ENCODE measurements around the gene SMCHD1.

The SMCHD1 gene

DNA sequence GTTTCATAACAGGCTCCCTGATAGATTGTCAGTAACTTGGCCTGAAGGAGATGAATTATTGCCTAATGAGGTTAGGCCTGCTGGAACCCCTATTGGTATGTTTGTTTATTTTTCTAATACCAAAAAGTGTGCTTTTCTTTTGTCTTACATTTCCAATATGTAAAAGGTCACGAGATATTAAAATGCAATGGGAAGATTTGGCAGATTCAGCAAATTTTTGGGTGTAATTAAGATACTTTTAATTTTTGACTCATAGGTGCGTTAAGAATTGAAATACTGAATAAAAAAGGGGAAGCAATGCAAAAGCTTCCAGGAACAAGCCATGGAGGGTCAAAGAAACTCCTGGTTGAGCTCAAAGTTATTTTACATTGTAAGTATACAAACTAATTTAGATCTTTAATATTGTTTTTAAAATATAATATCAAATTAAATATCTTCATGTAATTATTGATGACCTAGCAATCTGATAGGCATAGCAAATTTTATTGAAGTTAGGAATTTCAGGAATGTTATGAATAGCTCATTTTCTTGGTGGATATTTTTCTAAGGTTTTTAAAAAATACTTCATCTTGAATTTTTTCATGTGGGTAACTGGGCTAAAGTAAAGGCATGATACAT lies 52.1 kb downstream of the SMCHD1 start:
- H3K9me3 ChIP-seq (ENCODE audit: control extremely low read depth in 1 of 5, control insufficient read depth in 4 of 5, insufficient read depth in 2 of 5, low read depth in 1 of 5, low read length in 4 of 5) = no peaks in the 10 kb centered on the region
- ChIA-PET CTCF (interaction anchor here (0.5 to 2.5 kb wide), 5 partner anchors 9 to 58 kb away, joined by 3 to 7 read pairs (median 3); no protein-coding TSS in a partner anchor), POLR2A (no interaction called here)
- no peak overlapping the region for H3K4me3 ChIP-seq (ENCODE audit: control insufficient read depth in 1 of 7, extremely low read depth in 1 of 7, insufficient read depth in 4 of 7, low read depth in 2 of 7, low read length in 6 of 7)
- H3K36me3 ChIP-seq (ENCODE audit: control insufficient read depth in 4 of 4, insufficient read depth in 4 of 4, low read length in 3 of 4) = peaks cover 19 to 85% (median 48%) of the 10 kb centered on the region in 4 experiments
- DNase-seq = no peak
- no peaks in the 10 kb centered on the region for H3K4me1 ChIP-seq (ENCODE audit: control extremely low read depth in 1 of 4, control insufficient read depth in 4 of 4, insufficient read depth in 4 of 4, low read length in 3 of 4)
- no peak overlapping the region for H3K27ac ChIP-seq (ENCODE audit: insufficient read depth in 1 of 2, low read depth in 1 of 2, low read length in 2 of 2, poor library complexity in 1 of 2, severe bottlenecking in 2 of 2)
- H3K27me3 ChIP-seq (replicated peaks in 2 of 5; ENCODE audit: control insufficient read depth in 4 of 5, insufficient read depth in 5 of 5, low read length in 4 of 5) = no peaks in the 10 kb centered on the region
- WGBS (ENCODE audit: insufficient coverage) = no CpG with 5 or more reads among the region's 2 CpGs

GRCh38 chr18:2709316-2709715 lies 53.8 kb downstream of the SMCHD1 start:
- peaks cover 20 to 84% (median 45%) of the 10 kb centered on the region in 4 experiments for H3K36me3 ChIP-seq (ENCODE audit: control insufficient read depth in 4 of 4, insufficient read depth in 4 of 4, low read length in 3 of 4)
- ChIA-PET CTCF (no interaction called here), POLR2A (no interaction called here)
- H3K4me1 ChIP-seq (ENCODE audit: control extremely low read depth in 1 of 4, control insufficient read depth in 4 of 4, insufficient read depth in 4 of 4, low read length in 3 of 4) = no peaks in the 10 kb centered on the region
- no peak overlapping the region for H3K27ac ChIP-seq (ENCODE audit: insufficient read depth in 1 of 2, low read depth in 1 of 2, low read length in 2 of 2, poor library complexity in 1 of 2, severe bottlenecking in 2 of 2)
- WGBS (ENCODE audit: insufficient coverage) = no CpG with 5 or more reads among the region's 4 CpGs
- H3K27me3 ChIP-seq (replicated peaks in 2 of 5; ENCODE audit: control insufficient read depth in 4 of 5, insufficient read depth in 5 of 5, low read length in 4 of 5) = no peaks in the 10 kb centered on the region
- DNase-seq = no peak
- no peaks in the 10 kb centered on the region for H3K9me3 ChIP-seq (ENCODE audit: control extremely low read depth in 1 of 5, control insufficient read depth in 4 of 5, insufficient read depth in 2 of 5, low read depth in 1 of 5, low read length in 4 of 5)
- H3K4me3 ChIP-seq (ENCODE audit: control insufficient read depth in 1 of 7, extremely low read depth in 1 of 7, insufficient read depth in 4 of 7, low read depth in 2 of 7, low read length in 6 of 7) = no peak overlapping the region

- Histone ChIP-seq H3K36me3 (ENCODE audit: control insufficient read depth in 4 of 4, insufficient read depth in 4 of 4, low read length in 3 of 4) (peaks cover 11 to 85% (median 49%) of the 10 kb centered on the region in 4 experiments), H3K27ac (ENCODE audit: insufficient read depth in 1 of 2, low read depth in 1 of 2, low read length in 2 of 2, poor library complexity in 1 of 2, severe bottlenecking in 2 of 2) (no peak overlapping the region), H3K27me3 (replicated peaks in 2 of 5; ENCODE audit: control insufficient read depth in 4 of 5, insufficient read depth in 5 of 5, low read length in 4 of 5) (no peaks in the 10 kb centered on the region), H3K4me3 (ENCODE audit: control insufficient read depth in 1 of 7, extremely low read depth in 1 of 7, insufficient read depth in 4 of 7, low read depth in 2 of 7, low read length in 6 of 7) (no peak overlapping the region), H3K4me1 (ENCODE audit: control extremely low read depth in 1 of 4, control insufficient read depth in 4 of 4, insufficient read depth in 4 of 4, low read length in 3 of 4) (no peaks in the 10 kb centered on the region), H3K9me3 (ENCODE audit: control extremely low read depth in 1 of 5, control insufficient read depth in 4 of 5, insufficient read depth in 2 of 5, low read depth in 1 of 5, low read length in 4 of 5) (no peaks in the 10 kb centered on the region)
- no peak for DNase-seq
- ChIA-PET POLR2A (interaction anchor here (1.0 to 1.5 kb wide), 2 partner anchors 9 to 58 kb away, joined by 3 read pairs; partner anchors contain the start of gene SMCHD1), CTCF (no interaction called here)
These were observed 58.6 kb downstream of the SMCHD1 start for GRCh38 chr18:2714140-2714539.

DNA sequence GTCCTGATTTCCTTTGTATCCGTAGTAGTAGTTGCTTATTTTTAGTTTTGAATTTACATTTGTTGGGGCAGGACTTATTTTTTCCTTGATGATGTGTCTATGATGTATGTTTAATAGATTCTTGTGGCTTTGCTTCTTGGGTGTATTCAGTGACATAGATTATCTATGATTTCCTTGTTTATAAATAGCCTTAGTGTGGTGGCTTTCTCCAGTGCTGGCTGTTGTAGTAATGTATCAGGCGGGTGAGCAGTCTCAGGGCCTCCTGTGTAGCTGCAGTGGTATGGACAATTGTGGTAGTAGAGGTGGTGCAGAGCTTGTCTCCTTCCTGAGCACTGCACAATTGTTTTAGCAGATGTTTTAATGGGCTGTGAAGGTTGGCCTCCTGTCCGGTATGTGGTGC lies 60.5 kb downstream of the SMCHD1 start:
- Histone ChIP-seq H3K36me3 (ENCODE audit: control insufficient read depth in 4 of 4, insufficient read depth in 4 of 4, low read length in 3 of 4) (peaks cover 14 to 83% (median 50%) of the 10 kb centered on the region in 4 experiments), H3K27ac (ENCODE audit: insufficient read depth in 1 of 2, low read depth in 1 of 2, low read length in 2 of 2, poor library complexity in 1 of 2, severe bottlenecking in 2 of 2) (no peak overlapping the region), H3K4me3 (ENCODE audit: control insufficient read depth in 1 of 7, extremely low read depth in 1 of 7, insufficient read depth in 4 of 7, low read depth in 2 of 7, low read length in 6 of 7) (no peak overlapping the region), H3K9me3 (ENCODE audit: control extremely low read depth in 1 of 5, control insufficient read depth in 4 of 5, insufficient read depth in 2 of 5, low read depth in 1 of 5, low read length in 4 of 5) (no peaks in the 10 kb centered on the region), H3K4me1 (ENCODE audit: control extremely low read depth in 1 of 4, control insufficient read depth in 4 of 4, insufficient read depth in 4 of 4, low read length in 3 of 4) (no peaks in the 10 kb centered on the region), H3K27me3 (replicated peaks in 2 of 5; ENCODE audit: control insufficient read depth in 4 of 5, insufficient read depth in 5 of 5, low read length in 4 of 5) (no peaks in the 10 kb centered on the region)
- DNase-seq = no peak
- ChIA-PET POLR2A (no interaction called here), CTCF (interaction anchor here (1.4 to 1.6 kb wide), 2 partner anchors 8 to 12 kb away, joined by 4 to 5 read pairs; no protein-coding TSS in a partner anchor)
- no CpG with 5 or more reads among the region's 3 CpGs for WGBS (ENCODE audit: insufficient coverage)

DNA sequence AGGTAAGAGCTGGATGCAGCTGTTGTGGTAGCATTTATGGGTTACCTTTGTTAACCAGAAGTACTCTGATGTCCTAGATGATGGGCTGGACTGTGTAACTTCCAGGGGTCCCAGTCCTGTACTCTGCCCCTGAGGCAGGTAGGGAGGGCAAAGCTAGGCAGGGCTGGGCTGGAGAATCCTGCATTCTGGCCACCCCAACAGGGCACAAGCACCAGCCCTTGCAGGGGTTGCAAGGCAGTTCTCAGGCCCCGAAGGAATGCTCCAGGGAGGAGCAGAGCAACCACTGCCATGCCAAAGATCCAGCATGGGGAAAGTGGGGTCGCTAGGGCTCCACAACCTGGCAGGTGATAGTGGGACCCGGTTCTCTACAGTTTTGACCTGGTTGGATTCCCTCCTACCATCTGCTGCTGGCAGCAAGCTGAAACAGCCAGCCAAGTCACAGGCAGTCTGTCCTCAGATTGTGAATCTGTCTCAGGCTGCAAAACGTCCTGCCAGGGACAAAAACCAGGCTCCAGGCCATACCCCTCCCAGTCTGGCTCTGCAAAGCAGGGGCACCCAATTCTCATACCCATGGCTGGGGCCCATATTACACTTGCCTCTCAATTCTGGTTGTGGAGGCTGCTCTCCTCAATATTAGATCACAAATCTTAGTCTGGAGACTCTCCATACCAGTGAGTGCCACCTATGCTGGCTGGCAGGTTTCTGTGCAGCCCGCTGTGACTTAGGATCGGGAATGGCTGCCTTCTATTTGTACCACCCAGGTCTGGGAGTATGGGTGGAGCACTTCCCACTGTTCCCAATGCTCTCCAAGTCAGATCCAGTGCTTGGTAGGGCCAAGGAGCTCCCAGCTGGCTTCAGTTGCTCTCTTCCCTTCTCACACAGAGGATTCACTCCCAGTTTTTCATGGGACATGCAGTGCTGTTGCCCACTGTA lies 61.1 kb downstream of the SMCHD1 start:
- no peak for DNase-seq
- Histone ChIP-seq H3K27ac (ENCODE audit: insufficient read depth in 1 of 2, low read depth in 1 of 2, low read length in 2 of 2, poor library complexity in 1 of 2, severe bottlenecking in 2 of 2) (no peak overlapping the region), H3K36me3 (ENCODE audit: control insufficient read depth in 4 of 4, insufficient read depth in 4 of 4, low read length in 3 of 4) (peaks cover 14 to 85% (median 55%) of the 10 kb centered on the region in 4 experiments), H3K27me3 (replicated peaks in 2 of 5; ENCODE audit: control insufficient read depth in 4 of 5, insufficient read depth in 5 of 5, low read length in 4 of 5) (no peaks in the 10 kb centered on the region), H3K4me3 (ENCODE audit: control insufficient read depth in 1 of 7, extremely low read depth in 1 of 7, insufficient read depth in 4 of 7, low read depth in 2 of 7, low read length in 6 of 7) (no peak overlapping the region), H3K9me3 (ENCODE audit: control extremely low read depth in 1 of 5, control insufficient read depth in 4 of 5, insufficient read depth in 2 of 5, low read depth in 1 of 5, low read length in 4 of 5) (no peaks in the 10 kb centered on the region), H3K4me1 (ENCODE audit: control extremely low read depth in 1 of 4, control insufficient read depth in 4 of 4, insufficient read depth in 4 of 4, low read length in 3 of 4) (no peaks in the 10 kb centered on the region)
- WGBS (ENCODE audit: insufficient coverage) = 96% methylated on average over 6 of the region's 6 CpGs
- CTCF ChIA-PET = interaction anchor here (1.4 to 1.6 kb wide), 2 partner anchors 9 to 12 kb away, joined by 4 to 5 read pairs; no protein-coding TSS in a partner anchor
- POLR2A ChIA-PET = interaction anchor here (1.2 kb wide), 1 partner anchor 54 kb away, joined by 3 read pairs; no protein-coding TSS in a partner anchor

DNA sequence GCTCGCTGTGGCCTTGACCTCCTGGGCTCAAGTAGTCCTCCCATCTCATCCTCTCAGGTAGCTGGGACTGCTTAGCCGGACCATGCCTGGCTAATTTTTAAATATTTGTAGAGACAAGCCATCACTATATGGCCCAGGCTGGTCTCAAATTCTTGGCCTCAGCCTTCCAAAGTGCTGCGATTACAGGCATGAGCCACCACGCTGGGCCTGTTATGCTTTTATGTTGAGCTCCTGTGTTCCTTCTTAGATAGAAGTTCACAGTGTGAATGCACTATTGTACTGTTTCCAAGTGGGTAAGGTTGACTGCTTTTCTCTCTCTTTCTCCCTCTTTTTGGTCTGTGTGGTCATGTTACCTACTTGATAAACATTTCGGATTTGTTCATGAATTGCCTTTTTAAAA lies 61.9 kb downstream of the SMCHD1 start:
- Histone ChIP-seq H3K27ac (ENCODE audit: insufficient read depth in 1 of 2, low read depth in 1 of 2, low read length in 2 of 2, poor library complexity in 1 of 2, severe bottlenecking in 2 of 2) (no peak overlapping the region), H3K27me3 (replicated peaks in 2 of 5; ENCODE audit: control insufficient read depth in 4 of 5, insufficient read depth in 5 of 5, low read length in 4 of 5) (no peaks in the 10 kb centered on the region), H3K4me3 (ENCODE audit: control insufficient read depth in 1 of 7, extremely low read depth in 1 of 7, insufficient read depth in 4 of 7, low read depth in 2 of 7, low read length in 6 of 7) (no peak overlapping the region), H3K4me1 (ENCODE audit: control extremely low read depth in 1 of 4, control insufficient read depth in 4 of 4, insufficient read depth in 4 of 4, low read length in 3 of 4) (no peaks in the 10 kb centered on the region), H3K36me3 (ENCODE audit: control insufficient read depth in 4 of 4, insufficient read depth in 4 of 4, low read length in 3 of 4) (peaks cover 21 to 86% (median 54%) of the 10 kb centered on the region in 4 experiments), H3K9me3 (ENCODE audit: control extremely low read depth in 1 of 5, control insufficient read depth in 4 of 5, insufficient read depth in 2 of 5, low read depth in 1 of 5, low read length in 4 of 5) (no peaks in the 10 kb centered on the region)
- CTCF ChIA-PET = interaction anchor here (1.4 kb wide), 1 partner anchor 10 kb away, joined by 5 read pairs; no protein-coding TSS in a partner anchor
- no peak for DNase-seq
- POLR2A ChIA-PET = interaction anchor here (1.2 kb wide), 1 partner anchor 54 kb away, joined by 3 read pairs; no protein-coding TSS in a partner anchor
- WGBS (ENCODE audit: insufficient coverage) = 97% methylated on average over 4 of the region's 5 CpGs

- DNase-seq = no peak
- peaks cover 17 to 85% (median 55%) of the 10 kb centered on the region in 4 experiments for H3K36me3 ChIP-seq (ENCODE audit: control insufficient read depth in 4 of 4, insufficient read depth in 4 of 4, low read length in 3 of 4)
- 100% methylated on average over 1 of the region's 2 CpGs for WGBS (ENCODE audit: insufficient coverage)
- H3K4me3 ChIP-seq (ENCODE audit: control insufficient read depth in 1 of 7, extremely low read depth in 1 of 7, insufficient read depth in 4 of 7, low read depth in 2 of 7, low read length in 6 of 7) = no peak overlapping the region
- H3K27me3 ChIP-seq (replicated peaks in 2 of 5; ENCODE audit: control insufficient read depth in 4 of 5, insufficient read depth in 5 of 5, low read length in 4 of 5) = no peaks in the 10 kb centered on the region
- ChIA-PET POLR2A (no interaction called here), CTCF (no interaction called here)
- no peaks in the 10 kb centered on the region for H3K4me1 ChIP-seq (ENCODE audit: control extremely low read depth in 1 of 4, control insufficient read depth in 4 of 4, insufficient read depth in 4 of 4, low read length in 3 of 4)
- H3K9me3 ChIP-seq (ENCODE audit: control extremely low read depth in 1 of 5, control insufficient read depth in 4 of 5, insufficient read depth in 2 of 5, low read depth in 1 of 5, low read length in 4 of 5) = no peaks in the 10 kb centered on the region
- no peak overlapping the region for H3K27ac ChIP-seq (ENCODE audit: insufficient read depth in 1 of 2, low read depth in 1 of 2, low read length in 2 of 2, poor library complexity in 1 of 2, severe bottlenecking in 2 of 2)
These were observed 63.5 kb downstream of the SMCHD1 start for GRCh38 chr18:2719040-2719439.
